Lung (tissue), 12 donors: ENCODE measurements around the gene FANK1. TPM values are rescaled to one million over a fixed set of nuclear protein-coding genes. Genes with fewer than 3 reads are reported as not detected.

Experiments
- ATAC-seq: fragments of 200-7000 bp; cut with Tn5 transposase; one replicate; pipeline ENCODE4 v1.9.1; 2020; ENCODE audit warnings: moderate number of reproducible peaks; ENCODE audit not compliant: insufficient read depth, low FRiP score
- DNase-seq, 3 donors: peaks; one replicate each; pipeline ENCODE4 v3.0.0-alpha.2; 2013 to 2017
- H3K27ac ChIP-seq, 2 donors: one replicate each; pipeline ENCODE4 v1.5.1; 2013; ENCODE audit warnings: mild to moderate bottlenecking in 2 of 2, moderate library complexity in 2 of 2, control low read depth in 1 of 2, inconsistent platforms in 1 of 2, low read depth in 1 of 2, low read length in 1 of 2
- H3K27me3 ChIP-seq, 3 donors: one replicate each; pipeline ENCODE4 v1.5.1; 2013; ENCODE audit warnings: low read length in 2 of 3; ENCODE audit not compliant: control insufficient read depth in 3 of 3, insufficient read depth in 3 of 3
- H3K36me3 ChIP-seq, 4 donors: one replicate each; pipeline ENCODE4 v1.5.1; 2013; ENCODE audit warnings: low read length in 4 of 4, mild to moderate bottlenecking in 1 of 4, moderate library complexity in 1 of 4; ENCODE audit not compliant: control insufficient read depth in 4 of 4, insufficient read depth in 4 of 4
- H3K4me1 ChIP-seq, 5 donors: one replicate each; pipeline ENCODE4 v1.5.1; 2013; ENCODE audit warnings: low read length in 5 of 5, mild to moderate bottlenecking in 2 of 5, moderate library complexity in 1 of 5; ENCODE audit not compliant: control insufficient read depth in 5 of 5, insufficient read depth in 5 of 5
- H3K4me3 ChIP-seq: one replicate; pipeline ENCODE4 v1.5.1; 2013; ENCODE audit warnings: mild to moderate bottlenecking, control low read depth, moderate library complexity
- H3K9ac ChIP-seq, 2 donors: one replicate each; pipeline ENCODE4 v1.5.1; 2013; ENCODE audit warnings: low read length in 2 of 2, control low read depth in 1 of 2; ENCODE audit not compliant: insufficient read depth in 1 of 2
- H3K9me3 ChIP-seq, 4 donors: one replicate each; pipeline ENCODE4 v1.5.1; 2013; ENCODE audit warnings: low read length in 3 of 4, mild to moderate bottlenecking in 1 of 4, moderate library complexity in 1 of 4; ENCODE audit not compliant: control insufficient read depth in 4 of 4, insufficient read depth in 3 of 4
- WGBS, 2 donors: extraction: QIAGEN DNeasy Blood & Tissue Kit; methylation state at CpG; one replicate each; pipeline ENCODE4 v1.1.7; 2013; 5-methylcytosine and 5-hydroxymethylcytosine counted together
- polyA plus RNA-seq, 2 donors: library from polyadenylated mRNA; stranded (reverse); fragments of 200-250 nt; gene quantifications; one replicate each; pipeline ENCODE4 v1.2.1, GENCODE V29; 2013
- total RNA-seq, 2 donors: library from RNA; depleted of rRNA in 1 of 2; stranded (reverse); fragments of >200 nt in 1 of 2; gene quantifications; one replicate each; pipeline ENCODE4 v1.2.1, GENCODE V29; 2014 to 2021
- TF ChIP-seq, protein P1 (sequence below): IDR thresholded peaks from 2 replicates; pipeline ENCODE4 v1.5.1; 2012; ENCODE audit warnings: mild to moderate bottlenecking; ENCODE audit errors: control extremely low read depth, extremely low read depth
- donor health status: control.
- donor health status: control.
- donor health status: Bipolar disorder and iron deficiency.
- donor health status: healthy.
- donor health status: DM: yes; HTN: yes; CAD: no.

The FANK1 gene
- total and polyA plus RNA-seq, 4 donors = 8.7 to 18.4 (median 13.7) TPM

DNA sequence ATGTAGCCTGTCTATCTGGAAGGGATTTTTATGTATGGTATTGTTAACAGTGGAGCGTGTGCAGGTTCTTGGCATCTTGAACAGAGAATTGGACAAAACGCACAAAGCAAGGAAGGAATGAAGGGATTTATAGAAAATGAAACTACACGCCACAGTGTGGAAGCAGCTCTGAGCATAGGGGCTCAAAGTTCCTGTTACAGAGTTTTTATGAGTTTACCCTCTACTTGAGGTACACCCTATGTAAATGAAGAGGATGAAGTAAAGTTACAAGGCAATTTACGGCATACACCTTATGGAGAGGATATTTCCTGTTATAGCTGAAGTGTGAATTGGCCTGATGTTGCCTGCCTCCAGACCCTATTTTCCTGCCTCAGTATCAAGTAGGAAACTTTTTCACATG lies 33.3 kb downstream of the FANK1 start:
- ATAC-seq (no peak), DNase-seq (no peak)
- no peak overlapping the region for H3K27ac ChIP-seq
- no peaks in the 10 kb centered on the region for H3K36me3 ChIP-seq
- TF ChIP-seq, protein P1, sequence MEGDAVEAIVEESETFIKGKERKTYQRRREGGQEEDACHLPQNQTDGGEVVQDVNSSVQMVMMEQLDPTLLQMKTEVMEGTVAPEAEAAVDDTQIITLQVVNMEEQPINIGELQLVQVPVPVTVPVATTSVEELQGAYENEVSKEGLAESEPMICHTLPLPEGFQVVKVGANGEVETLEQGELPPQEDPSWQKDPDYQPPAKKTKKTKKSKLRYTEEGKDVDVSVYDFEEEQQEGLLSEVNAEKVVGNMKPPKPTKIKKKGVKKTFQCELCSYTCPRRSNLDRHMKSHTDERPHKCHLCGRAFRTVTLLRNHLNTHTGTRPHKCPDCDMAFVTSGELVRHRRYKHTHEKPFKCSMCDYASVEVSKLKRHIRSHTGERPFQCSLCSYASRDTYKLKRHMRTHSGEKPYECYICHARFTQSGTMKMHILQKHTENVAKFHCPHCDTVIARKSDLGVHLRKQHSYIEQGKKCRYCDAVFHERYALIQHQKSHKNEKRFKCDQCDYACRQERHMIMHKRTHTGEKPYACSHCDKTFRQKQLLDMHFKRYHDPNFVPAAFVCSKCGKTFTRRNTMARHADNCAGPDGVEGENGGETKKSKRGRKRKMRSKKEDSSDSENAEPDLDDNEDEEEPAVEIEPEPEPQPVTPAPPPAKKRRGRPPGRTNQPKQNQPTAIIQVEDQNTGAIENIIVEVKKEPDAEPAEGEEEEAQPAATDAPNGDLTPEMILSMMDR = no peak
- H3K4me1 ChIP-seq = no peaks in the 10 kb centered on the region
- H3K4me3 ChIP-seq = no peak overlapping the region
- no peaks in the 10 kb centered on the region for H3K27me3 ChIP-seq
- peaks cover 0 to 2% (median under 1%) of the 10 kb centered on the region in 4 donors for H3K9me3 ChIP-seq
- no peak overlapping the region for H3K9ac ChIP-seq
- WGBS, 2 donors = 88 to 89% methylated on average over 4 of the region's 4 CpGs

DNA sequence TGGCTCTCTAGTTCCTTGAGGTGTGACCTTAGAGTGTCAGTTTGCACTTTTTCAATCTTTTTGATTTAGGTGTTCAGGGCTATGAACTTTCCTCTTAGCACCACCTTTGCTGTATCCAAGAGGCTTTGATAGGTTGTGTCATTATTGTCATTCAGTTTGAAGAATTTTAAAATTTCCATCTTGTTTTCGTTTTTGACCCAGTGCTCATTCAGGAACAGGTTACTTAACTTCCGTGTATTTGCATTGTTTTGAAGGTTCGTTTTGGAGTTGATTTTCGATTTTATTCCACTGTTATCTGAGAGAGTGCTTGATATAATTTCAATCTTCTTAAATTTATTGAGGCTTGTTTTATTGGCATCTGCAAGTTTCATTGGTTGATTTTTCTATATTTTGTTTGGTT lies 37.3 kb downstream of the FANK1 start:
- H3K27me3 ChIP-seq = no peaks in the 10 kb centered on the region
- 67 to 77% methylated on average over 4 of the region's 4 CpGs for WGBS, 2 donors
- H3K27ac ChIP-seq = no peak overlapping the region
- TF ChIP-seq, protein P1 = no peak
- peaks cover 0 to 2% (median 0%) of the 10 kb centered on the region in 4 donors for H3K9me3 ChIP-seq
- DNase-seq (no peak), ATAC-seq (no peak)
- no peaks in the 10 kb centered on the region for H3K36me3 ChIP-seq
- no peaks in the 10 kb centered on the region for H3K4me1 ChIP-seq
- no peak overlapping the region for H3K9ac ChIP-seq
- H3K4me3 ChIP-seq = no peak overlapping the region

DNA sequence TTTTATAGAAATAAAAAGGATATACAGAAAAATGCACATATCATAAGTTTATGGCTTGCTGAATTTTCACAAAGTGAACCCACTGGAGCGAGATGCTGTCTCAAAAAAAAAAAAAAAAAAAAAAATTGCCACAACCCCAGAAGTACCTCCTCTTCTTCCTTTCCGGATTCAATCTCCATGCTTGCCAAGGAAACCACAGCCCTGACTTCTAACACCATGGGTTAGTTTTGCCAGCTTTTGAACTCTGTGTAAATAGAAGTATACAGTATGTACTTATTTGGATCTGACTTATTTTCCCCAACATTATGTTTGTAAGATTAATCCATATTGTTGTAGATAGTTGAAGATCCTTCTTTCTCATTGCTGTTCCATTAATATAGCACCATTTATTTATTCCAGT lies 40.0 kb downstream of the FANK1 start:
- H3K27ac ChIP-seq = no peak overlapping the region
- no peaks in the 10 kb centered on the region for H3K36me3 ChIP-seq
- H3K4me3 ChIP-seq = no peak overlapping the region
- DNase-seq (no peak), ATAC-seq (no peak)
- WGBS, 2 donors = 54 to 58% methylated on average over 2 of the region's 2 CpGs
- no peak overlapping the region for H3K9ac ChIP-seq
- H3K4me1 ChIP-seq = no peaks in the 10 kb centered on the region
- peaks cover 0 to 2% (median 0%) of the 10 kb centered on the region in 4 donors for H3K9me3 ChIP-seq
- no peaks in the 10 kb centered on the region for H3K27me3 ChIP-seq
- TF ChIP-seq, protein P1 = no peak

DNA sequence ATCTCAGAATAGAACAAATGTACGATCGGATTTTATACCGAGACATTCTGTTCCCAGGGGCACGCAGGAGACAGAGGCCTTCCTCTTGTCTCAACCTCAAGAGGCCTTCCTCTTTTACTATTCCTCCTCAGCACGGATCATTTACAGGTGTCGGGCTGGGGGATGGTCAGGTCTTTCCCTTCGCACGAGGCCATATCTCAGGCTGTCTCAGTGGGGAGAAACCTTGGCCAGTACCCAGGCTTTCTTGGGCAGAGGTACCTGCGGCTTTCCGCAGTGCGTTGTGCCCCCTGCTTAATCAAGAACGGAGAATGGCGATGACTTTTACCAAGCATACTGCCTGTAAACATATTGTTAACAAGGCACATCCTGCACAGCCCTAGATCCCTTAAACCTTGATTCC lies 44.2 kb downstream of the FANK1 start:
- no peak for ATAC-seq
- TF ChIP-seq, protein P1 = no peak
- Histone ChIP-seq H3K9ac (no peak overlapping the region), H3K27ac (no peak overlapping the region), H3K4me3 (no peak overlapping the region), H3K9me3 (no peaks in the 10 kb centered on the region), H3K36me3 (no peaks in the 10 kb centered on the region), H3K27me3 (no peaks in the 10 kb centered on the region), H3K4me1 (no peaks in the 10 kb centered on the region)
- WGBS, 2 donors = 83 to 85% methylated on average over 13 of the region's 13 CpGs
- no peak for DNase-seq
